K562 (cell line): ENCODE results near the gene ERCC6. TPM values are rescaled to one million over a fixed set of nuclear protein-coding genes. Genes with fewer than 3 reads are reported as not detected.

Experiments
- ATAC-seq: fragments of 200-7000 bp; cut with Tn5 transposase; 3 replicates; pipeline ENCODE4 v1.9.1; 2020; ENCODE audit warnings: moderate library complexity
- BruUV-seq: library from RNA; stranded (reverse); fragments of 400-500 nt; replicated peaks from 2 replicates; lab custom pipeline; 2021; lab: Mats Ljungman, UMichigan
- CTCF ChIA-PET: fragments of 300-600 bp; formaldehyde crosslinking; extraction: SDS; loops from one replicate; lab custom pipeline; 2021; ENCODE audit warnings: low intra/inter-chr PET ratio; lab: Yijun Ruan, JAX
- POLR2A ChIA-PET: fragments of 300-600, 350-650 bp; sonication (Branson Sonifier 250); formaldehyde crosslinking; extraction: SDS; loops from one replicate; lab custom pipeline; 2021; ENCODE audit warnings: antibody characterized with exemption, inconsistent platforms; lab: Yijun Ruan, JAX
- DNase-seq, 4 experiments: peaks; one replicate each; pipeline versions ENCODE4 v3.0.0 to v3.0.0-alpha.2; 2011 to 2018; ENCODE audit warnings: low spot score in 3 of 4, mixed read lengths in 3 of 4; ENCODE audit errors: extremely low read depth in 1 of 4
- FAIRE-seq: peaks from 2 replicates; lab custom pipeline; 2011; peaks lifted over from hg19 to GRCh38; lab: Jason Lieb, UNC
- H2AFZ ChIP-seq: 2 replicates; pipeline ENCODE4 v1.6.0; 2011; ENCODE audit warnings: low read depth, low read length, control low read depth, inconsistent platforms
- H3K27ac ChIP-seq: fragments of 200-600 bp; 3 replicates; pipeline ENCODE4 v1.8.0; 2011; ENCODE audit warnings: low read depth, mild to moderate bottlenecking, control low read depth, inconsistent platforms, low read length, moderate library complexity, mixed read lengths; ENCODE audit errors: extremely low read depth
- H3K27me3 ChIP-seq, 2 experiments: fragments of 300-600 bp in 1 of 2; 2 replicates in 1 of 2; 3 replicates in 1 of 2; pipeline versions ENCODE4 v1.6.0 to v1.8.0; 2011; ENCODE audit warnings: inconsistent platforms in 2 of 2, low read length in 2 of 2, mild to moderate bottlenecking in 1 of 2, mixed read lengths in 1 of 2, moderate library complexity in 1 of 2; ENCODE audit not compliant: control insufficient read depth in 2 of 2, insufficient read depth in 2 of 2
- H3K36me3 ChIP-seq: fragments of 300-600 bp; 3 replicates; pipeline ENCODE4 v1.8.0; 2011; ENCODE audit warnings: mild to moderate bottlenecking, low read length, inconsistent platforms; ENCODE audit not compliant: control insufficient read depth, insufficient read depth
- H3K4me1 ChIP-seq, 2 experiments: fragments of 200-600 bp in 1 of 2; replicated peaks in 1 of 2; 2 replicates in 1 of 2; 3 replicates in 1 of 2; pipeline versions ENCODE4 v1.5.1 to v1.8.0; 2011; ENCODE audit warnings: inconsistent platforms in 2 of 2, low read length in 2 of 2, mild to moderate bottlenecking in 1 of 2, mixed read lengths in 1 of 2, moderate library complexity in 1 of 2; ENCODE audit not compliant: control insufficient read depth in 2 of 2, insufficient read depth in 2 of 2
- H3K4me2 ChIP-seq: 2 replicates; pipeline ENCODE4 v1.6.1; 2011; ENCODE audit warnings: low read length, control low read depth, inconsistent platforms, mixed read lengths; ENCODE audit not compliant: insufficient read depth
- H3K4me3 ChIP-seq: fragments of 200-600 bp; sonication (generic), shearing (Covaris generic); 2 replicates; pipeline ENCODE4 v1.5.1; 2016; ENCODE audit warnings: control low read depth, inconsistent platforms
- H3K79me2 ChIP-seq: fragments of 200-600 bp; 3 replicates; pipeline ENCODE4 v1.8.0; 2011; ENCODE audit warnings: low read length, inconsistent platforms; ENCODE audit not compliant: control insufficient read depth, insufficient read depth
- H3K9ac ChIP-seq, 2 experiments: 2 replicates each; pipeline versions ENCODE4 v1.6.0 to v1.6.1; 2011; ENCODE audit warnings: low read depth in 2 of 2, low read length in 2 of 2, control low read depth in 1 of 2, inconsistent platforms in 1 of 2, mild to moderate bottlenecking in 1 of 2, mixed read lengths in 1 of 2; ENCODE audit not compliant: insufficient read depth in 1 of 2
- H3K9me1 ChIP-seq: one replicate; pipeline ENCODE4 v1.6.0; 2011; ENCODE audit warnings: inconsistent platforms, mild to moderate bottlenecking, low read length, moderate library complexity; ENCODE audit not compliant: control insufficient read depth, insufficient read depth
- H3K9me3 ChIP-seq: replicated peaks from 2 replicates; pipeline ENCODE4 v1.5.1; 2011; ENCODE audit warnings: low read depth, low read length, inconsistent platforms; ENCODE audit not compliant: control insufficient read depth, insufficient read depth
- H4K20me1 ChIP-seq: replicated peaks from 2 replicates; pipeline ENCODE4 v1.6.1; 2011; ENCODE audit warnings: low read length, inconsistent platforms, mixed read lengths; ENCODE audit not compliant: control insufficient read depth, insufficient read depth
- BRD9 ChIP-seq: fragments of 450-650 bp; IDR thresholded peaks from 2 replicates; pipeline ENCODE4 v1.6.1; 2018; ENCODE audit warnings: low read depth; ENCODE audit not compliant: partially characterized antibody
- DDX20 ChIP-seq: fragments of 450-650 bp; IDR thresholded peaks from 2 replicates; pipeline ENCODE4 v1.6.1; 2016; ENCODE audit warnings: missing genetic modification characterization, low read depth, mild to moderate bottlenecking, missing compliant biosample characterization, moderate library complexity
- ETV1 ChIP-seq: fragments of 450-650 bp; conservative IDR thresholded peaks from 2 replicates; pipeline ENCODE4 v1.6.1; 2016; ENCODE audit warnings: missing genetic modification characterization, control low read depth, low read depth, missing compliant biosample characterization
- GATAD2B ChIP-seq: fragments of 450-650 bp; IDR thresholded peaks from 2 replicates; pipeline ENCODE4 v1.6.1; 2017; ENCODE audit warnings: mild to moderate bottlenecking, borderline replicate concordance
- GTF2A2 ChIP-seq: IDR thresholded peaks from 2 replicates; pipeline ENCODE4 v1.6.1; 2016; ENCODE audit warnings: mild to moderate bottlenecking, missing genetic modification characterization, missing compliant biosample characterization
- HNRNPUL1 ChIP-seq: fragments of 200-400 bp; formaldehyde crosslinking; IDR thresholded peaks from 2 replicates; pipeline ENCODE4 v1.6.1; 2017; ENCODE audit warnings: low read length
- NBN ChIP-seq: fragments of 450-650 bp; IDR thresholded peaks from 2 replicates; pipeline ENCODE4 v1.6.1; 2016; ENCODE audit warnings: low read depth, mild to moderate bottlenecking
- PHF20 ChIP-seq: fragments of 450-650 bp; IDR thresholded peaks from 2 replicates; pipeline ENCODE4 v1.6.1; 2018; ENCODE audit not compliant: partially characterized antibody
- PTRF ChIP-seq: fragments of 450-650 bp; IDR thresholded peaks from 2 replicates; pipeline ENCODE4 v1.6.1; 2016; ENCODE audit warnings: mild to moderate bottlenecking, missing genetic modification characterization, missing compliant biosample characterization
- PTTG1 ChIP-seq: fragments of 450-650 bp; IDR thresholded peaks from 2 replicates; pipeline ENCODE4 v1.6.1; 2016; ENCODE audit warnings: low read depth, mild to moderate bottlenecking, missing genetic modification characterization, missing compliant biosample characterization
- SOX6 ChIP-seq: fragments of 450-650 bp; IDR thresholded peaks from 2 replicates; pipeline ENCODE4 v1.6.1; 2014; ENCODE audit warnings: mild to moderate bottlenecking
- STAT5A ChIP-seq: IDR thresholded peaks from 2 replicates; pipeline ENCODE4 v1.6.1; 2012; ENCODE audit warnings: low read length, inconsistent platforms, borderline replicate concordance
- ZNF584 ChIP-seq: fragments of 200-800 bp; sonication (Bioruptor generic); IDR thresholded peaks from 2 replicates; pipeline ENCODE4 v1.6.1; 2016; ENCODE audit warnings: low read depth, mild to moderate bottlenecking, missing genetic modification characterization, missing compliant biosample characterization
- ZNF644 ChIP-seq: fragments of 200-800 bp; sonication (Bioruptor generic); IDR thresholded peaks from 2 replicates; pipeline ENCODE4 v1.6.1; 2016; ENCODE audit warnings: low read depth, missing genetic modification characterization, missing compliant biosample characterization
- ZNF695 ChIP-seq: fragments of 450-650 bp; formaldehyde crosslinking; IDR thresholded peaks from 2 replicates; pipeline ENCODE4 v1.4.0; 2020; ENCODE audit warnings: mild to moderate bottlenecking, moderate library complexity
- WGBS: fragments of 100-300 bp; shearing (Covaris generic); methylation state at CpG from one replicate; pipeline ENCODE4 v1.1.6; 2016; ENCODE audit warnings: low coverage, mixed read lengths; ENCODE audit not compliant: insufficient coverage; ENCODE audit errors: missing lambda C conversion rate; 5-methylcytosine and 5-hydroxymethylcytosine counted together
- in situ Hi-C: fragments of 300-500 bp; cut with MboI; formaldehyde crosslinking; loops from 4 replicates; pipeline ENCODE4 v1.15.0; 2018; ENCODE audit warnings: inconsistent platforms, mixed read lengths
- intact Hi-C: fragments of 100-400 bp; cut with micrococcal nuclease; formaldehyde crosslinking; loops from 2 replicates; pipeline ENCODE4 v1.14.2; 2022
- polyA plus RNA-seq, 8 experiments: library from polyadenylated mRNA; depleted of rRNA in 4 of 8; stranded (reverse) in 5 of 8; unstranded in 3 of 8; fragments of >200 nt; fragmentation: Nextera tagmentation in 2 of 8; fragmentation: Illumina TruSeq in 1 of 8; extraction: Ambion mirVana in 2 of 8; extraction: Trizol in 1 of 8; gene quantifications; 2 replicates each; pipeline versions ENCODE4 v1.2.1 to v1.2.3, GENCODE V29; 2011 to 2014; ENCODE audit warnings: inconsistent platforms in 1 of 8, missing spikeins in 1 of 8
- total RNA-seq, 7 experiments: library from RNA; depleted of rRNA in 6 of 7; stranded (reverse); fragments of >200 nt in 6 of 7; fragmentation: Illumina TruSeq in 2 of 7; extraction: Trizol in 2 of 7; gene quantifications; 2 replicates each; pipeline versions ENCODE4 v1.2.1 to v1.2.3, GENCODE V29; 2011 to 2021; ENCODE audit warnings: low replicate concordance in 1 of 7
- TF ChIP-seq, protein P1 (sequence below): fragments of 450-650 bp; conservative IDR thresholded peaks from 2 replicates; pipeline ENCODE4 v1.6.1; 2016; ENCODE audit warnings: missing genetic modification characterization, low read depth, mild to moderate bottlenecking, missing compliant biosample characterization, moderate library complexity
- TF ChIP-seq, protein P2 (sequence below), 3 experiments: fragments of 200-800 bp in 1 of 3; sonication (Bioruptor generic) in 1 of 3; sonication (generic) in 1 of 3; formaldehyde crosslinking in 1 of 3; IDR thresholded peaks; 2 replicates each; pipeline versions ENCODE4 v1.6.1 to v1.8.0; 2016 to 2022; ENCODE audit warnings: mild to moderate bottlenecking in 2 of 3, missing compliant biosample characterization in 2 of 3, missing genetic modification characterization in 2 of 3, missing genetic modification reagents in 1 of 3
- TF ChIP-seq, protein P3 (sequence below), 2 experiments: fragments of 250-450 bp in 1 of 2; fragments of 450-650 bp in 1 of 2; sonication (Bioruptor Pico) in 1 of 2; IDR thresholded peaks; 2 replicates each; pipeline versions ENCODE4 v1.6.1 to v1.8.0; 2016 to 2021; ENCODE audit warnings: mild to moderate bottlenecking in 2 of 2, moderate library complexity in 2 of 2, missing compliant biosample characterization in 1 of 2, missing genetic modification characterization in 1 of 2

The ERCC6 gene
- total and polyA plus RNA-seq, 9 of the 15 experiments (the other 6 are each of a cell fraction or from before 2014, with no cell fraction given), result 7.8 to 17.7 (median 11.8) TPM

DNA sequence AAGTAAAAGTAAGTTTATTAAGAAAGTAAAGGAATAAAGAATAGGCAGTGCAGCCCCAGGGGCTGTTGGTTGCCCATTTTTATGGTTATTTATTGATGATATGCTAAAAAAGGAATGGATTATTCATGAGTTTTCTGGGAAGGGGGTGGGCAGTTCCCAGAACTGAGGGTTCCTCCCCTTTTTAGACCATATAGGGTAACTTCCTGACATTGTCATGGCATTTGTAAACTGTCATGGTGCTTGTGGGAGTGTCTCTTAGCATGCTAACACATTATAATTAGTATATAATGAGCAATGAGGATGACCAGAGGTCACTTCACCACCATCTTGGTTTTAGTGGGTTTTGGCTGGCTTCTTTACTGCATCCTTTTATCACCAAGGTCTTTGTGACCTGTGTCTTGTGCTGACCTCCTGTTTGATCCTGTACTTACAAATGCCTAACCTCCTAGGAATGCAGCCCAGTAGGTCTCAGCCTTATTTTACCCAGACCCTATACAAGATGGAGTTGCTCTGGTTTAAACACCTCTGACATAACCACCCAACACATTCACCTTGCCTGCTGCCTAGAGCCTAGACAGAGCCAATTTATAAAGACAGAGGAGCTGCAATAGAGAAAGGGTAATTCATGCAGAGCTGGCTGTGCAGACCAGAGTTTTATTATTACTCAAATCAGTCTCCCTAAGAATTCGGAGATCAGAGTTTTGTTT lies 10.9 kb upstream of the ERCC6 start (continued):
- TF ChIP-seq STAT5A, result peak; percentile 18; the same call in 1 of the 2 replicates
- TF ChIP-seq SOX6, result peak; percentile 56; the same call in 1 of the 2 replicates
- no peak for TF ChIP-seq GATAD2B
- peak; percentile 63; the same call in 1 of the 2 replicates for TF ChIP-seq DDX20 (tag)

DNA sequence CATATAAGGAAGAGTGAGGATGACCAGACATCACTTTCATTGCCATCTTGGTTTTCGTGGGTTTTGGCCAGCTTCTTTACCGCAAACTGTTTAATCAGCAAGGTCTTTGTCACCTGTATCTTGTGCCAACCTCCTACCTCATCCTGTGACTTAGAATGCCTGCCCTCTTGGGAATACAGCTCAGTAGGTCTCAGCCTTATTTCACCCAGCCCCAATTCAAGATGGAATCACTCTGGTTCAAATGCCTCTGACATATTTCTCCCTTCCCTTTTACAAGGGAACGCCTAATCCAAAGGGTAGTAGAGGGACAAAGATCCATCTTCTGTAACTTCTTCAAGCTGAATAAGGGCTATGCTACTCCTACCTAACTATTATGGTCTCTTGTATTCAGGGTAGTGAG lies 4.7 kb upstream of the ERCC6 start:
- H3K4me1 ChIP-seq, result peaks cover 10 to 13% of the 10 kb centered on the region in 2 experiments; a peak in 4 of 5 replicates
- POLR2A ChIA-PET, result no interaction called here
- DNase-seq, result no peak
- H3K9me1 ChIP-seq, result no peaks in the 10 kb centered on the region
- CTCF ChIA-PET, result no interaction called here
- no peak overlapping the region for H3K27ac ChIP-seq
- no peaks in the 10 kb centered on the region; a peak in 1 of 5 replicates for H3K27me3 ChIP-seq
- no peaks in the 10 kb centered on the region for H4K20me1 ChIP-seq
- BruUV-seq, result no TSS peak
- H2AFZ ChIP-seq, result no peak overlapping the region
- no peak overlapping the region for H3K9ac ChIP-seq
- H3K4me2 ChIP-seq, result no peak overlapping the region
- intact Hi-C loops (no loop called here), in situ Hi-C loops (no loop called here)
- no peaks in the 10 kb centered on the region; the same call in 2 of the 3 replicates for H3K79me2 ChIP-seq
- peaks cover 6% of the 10 kb centered on the region; the same call in 1 of the 2 replicates for H3K9me3 ChIP-seq
- no peak overlapping the region for H3K4me3 ChIP-seq
- FAIRE-seq, result no peak
- H3K36me3 ChIP-seq, result no peaks in the 10 kb centered on the region
- ATAC-seq, result no peak
- WGBS, result 12% methylated on average over 3 of the region's 3 CpGs
- TF ChIP-seq ZNF695 (CRISPR knock-in tag) (no peak), ETV1 (tag) (peak; percentile 64; the same call in 1 of the 2 replicates), HNRNPUL1 (no peak), GTF2A2 (tag) (peak; percentile 55; the same call in 1 of the 2 replicates), ZNF644 (no peak), BRD9 (no peak), ZNF584 (CRISPR knock-in tag) (peak; percentile 58; the same call in 1 of the 2 replicates), PTTG1 (tag) (peak; percentile 84), PTRF (0 out of 2 replicates have a peak, but pooled peaks have one; percentile 27), PHF20 (no peak), NBN (no peak)
- TF ChIP-seq, protein P1, sequence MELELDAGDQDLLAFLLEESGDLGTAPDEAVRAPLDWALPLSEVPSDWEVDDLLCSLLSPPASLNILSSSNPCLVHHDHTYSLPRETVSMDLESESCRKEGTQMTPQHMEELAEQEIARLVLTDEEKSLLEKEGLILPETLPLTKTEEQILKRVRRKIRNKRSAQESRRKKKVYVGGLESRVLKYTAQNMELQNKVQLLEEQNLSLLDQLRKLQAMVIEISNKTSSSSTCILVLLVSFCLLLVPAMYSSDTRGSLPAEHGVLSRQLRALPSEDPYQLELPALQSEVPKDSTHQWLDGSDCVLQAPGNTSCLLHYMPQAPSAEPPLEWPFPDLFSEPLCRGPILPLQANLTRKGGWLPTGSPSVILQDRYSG (tag), result peak; percentile 55; the same call in 1 of the 2 replicates
- TF ChIP-seq, protein P2, sequence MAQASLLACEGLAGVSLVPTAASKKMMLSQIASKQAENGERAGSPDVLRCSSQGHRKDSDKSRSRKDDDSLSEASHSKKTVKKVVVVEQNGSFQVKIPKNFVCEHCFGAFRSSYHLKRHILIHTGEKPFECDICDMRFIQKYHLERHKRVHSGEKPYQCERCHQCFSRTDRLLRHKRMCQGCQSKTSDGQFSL (CRISPR knock-in tag; IDR thresholded peaks at IDR 0.05), result no peak
- TF ChIP-seq, protein P2 (tag; IDR thresholded peaks at IDR 0.05), result 0 out of 4 replicates have a peak, but pooled peaks of 1 of the 2 experiments have one; percentile 34
- TF ChIP-seq, protein P3, sequence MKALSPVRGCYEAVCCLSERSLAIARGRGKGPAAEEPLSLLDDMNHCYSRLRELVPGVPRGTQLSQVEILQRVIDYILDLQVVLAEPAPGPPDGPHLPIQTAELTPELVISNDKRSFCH (CRISPR knock-in tag; IDR thresholded peaks at IDR 0.05), result no peak
- TF ChIP-seq, protein P3 (tag; IDR thresholded peaks at IDR 0.05), result peak; percentile 87
